GM10266 (cell line): Measurements from ENCODE around the gene DNAJA4.

Experiments used
- DNase-seq: peaks from one replicate; pipeline ENCODE4 v3.0.0; 2012; ENCODE audit errors: extremely low spot score
- CTCF ChIP-seq: IDR thresholded peaks from 2 replicates; pipeline ENCODE4 v1.5.1; 2012; ENCODE audit warnings: mild to moderate bottlenecking, low read depth; ENCODE audit not compliant: control insufficient read depth, insufficient read depth; ENCODE audit errors: missing control alignments

Gene DNAJA4

DNA sequence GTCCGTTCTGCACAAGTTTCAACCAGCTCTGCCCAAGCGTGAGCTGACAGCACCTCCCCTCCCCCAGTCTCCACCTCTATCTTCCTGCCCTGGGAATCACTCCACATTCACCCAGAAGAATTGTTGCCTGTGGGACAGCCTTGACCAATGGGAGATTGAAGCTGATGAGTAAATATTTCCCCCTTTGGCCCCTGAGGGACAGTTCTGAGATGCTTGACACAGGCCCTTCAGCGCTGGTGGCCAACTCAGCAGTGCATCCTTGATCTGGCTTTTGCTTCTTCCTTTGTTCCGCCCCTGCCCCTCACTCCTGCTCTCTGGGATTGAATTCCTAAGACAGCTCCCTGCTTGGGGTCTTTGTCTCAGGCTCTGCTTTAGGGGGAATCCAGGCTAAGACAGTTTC lies 48.2 kb downstream of the DNAJA4 start:
- no peak for TF ChIP-seq CTCF
- DNase-seq: no peak

- no peak for TF ChIP-seq CTCF
- no peak for DNase-seq
These were observed 48.6 kb downstream of the DNAJA4 start for GRCh38 chr15:78312957-78313356.

DNA sequence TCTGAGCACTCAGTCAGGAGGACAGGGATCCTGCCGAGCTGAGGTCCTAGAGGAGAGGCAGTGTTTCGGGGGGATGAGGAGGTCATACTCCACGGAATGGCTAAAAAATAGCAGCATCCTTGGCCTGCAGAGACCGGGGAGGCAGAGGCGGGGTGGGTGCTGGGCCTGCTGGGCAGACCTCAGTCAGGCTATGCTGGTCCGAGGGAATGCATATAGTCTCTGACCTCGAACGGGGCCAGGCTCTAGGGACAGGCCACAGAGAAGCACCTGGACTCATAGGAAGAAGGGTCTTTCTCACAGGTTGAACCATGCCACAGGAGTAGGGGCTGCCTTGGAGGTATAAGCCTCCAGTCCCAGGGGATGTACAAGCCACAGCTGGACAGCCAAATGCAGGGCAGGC lies 49.0 kb downstream of the DNAJA4 start:
- DNase-seq: no peak
- no peak for TF ChIP-seq CTCF

DNA sequence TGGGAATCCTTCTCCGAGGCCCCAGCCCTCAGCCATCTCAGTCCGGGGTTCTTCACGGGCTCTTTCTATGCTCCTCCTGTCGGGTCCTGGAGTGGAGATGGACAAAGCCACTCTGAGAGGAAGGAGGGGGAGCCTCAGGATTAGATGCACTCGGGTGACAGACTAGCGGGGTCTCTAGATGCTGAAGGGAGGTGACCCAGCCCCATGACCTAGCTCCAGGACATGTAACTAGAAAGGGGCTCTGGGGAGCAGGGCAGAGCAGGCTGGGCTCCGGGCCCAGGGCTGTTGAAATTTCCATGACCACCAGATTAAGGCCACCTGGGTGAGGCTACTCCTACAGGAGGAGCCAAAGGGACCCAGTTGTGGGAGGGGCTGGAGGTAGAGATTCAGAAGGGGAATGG lies 49.8 kb downstream of the DNAJA4 start:
- no peak for DNase-seq
- no peak for TF ChIP-seq CTCF

DNA sequence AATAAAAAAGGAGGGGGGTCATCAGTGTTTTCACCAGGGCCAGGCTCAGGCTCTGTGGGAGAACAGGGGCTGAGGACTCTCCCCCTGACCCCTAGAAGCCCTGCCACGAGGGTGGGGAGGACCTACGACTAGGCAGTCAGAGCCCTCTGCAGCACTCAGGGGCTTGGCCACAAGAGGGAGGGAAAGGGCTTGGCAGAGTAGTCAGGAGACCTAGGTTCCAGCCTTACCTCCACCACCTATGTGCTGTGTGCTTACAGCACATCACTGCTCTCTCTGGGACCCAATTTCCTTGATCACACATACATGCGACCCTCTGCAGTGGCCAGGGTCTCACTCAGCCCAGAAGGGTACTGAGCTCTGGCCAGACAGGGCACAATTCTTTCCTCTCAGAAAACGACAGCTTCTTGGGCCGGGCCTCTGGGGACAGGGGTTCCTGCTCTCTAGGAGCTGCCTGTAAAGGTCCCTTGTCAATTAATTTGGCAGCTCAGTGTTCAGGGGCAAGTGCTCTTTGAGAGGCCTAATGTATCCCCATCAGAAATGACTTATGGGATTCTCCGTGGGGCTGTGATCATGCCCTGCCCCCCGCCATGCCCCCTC lies 51.4 kb downstream of the DNAJA4 start:
- peak; percentile 44 for TF ChIP-seq CTCF
- no peak for DNase-seq

DNA sequence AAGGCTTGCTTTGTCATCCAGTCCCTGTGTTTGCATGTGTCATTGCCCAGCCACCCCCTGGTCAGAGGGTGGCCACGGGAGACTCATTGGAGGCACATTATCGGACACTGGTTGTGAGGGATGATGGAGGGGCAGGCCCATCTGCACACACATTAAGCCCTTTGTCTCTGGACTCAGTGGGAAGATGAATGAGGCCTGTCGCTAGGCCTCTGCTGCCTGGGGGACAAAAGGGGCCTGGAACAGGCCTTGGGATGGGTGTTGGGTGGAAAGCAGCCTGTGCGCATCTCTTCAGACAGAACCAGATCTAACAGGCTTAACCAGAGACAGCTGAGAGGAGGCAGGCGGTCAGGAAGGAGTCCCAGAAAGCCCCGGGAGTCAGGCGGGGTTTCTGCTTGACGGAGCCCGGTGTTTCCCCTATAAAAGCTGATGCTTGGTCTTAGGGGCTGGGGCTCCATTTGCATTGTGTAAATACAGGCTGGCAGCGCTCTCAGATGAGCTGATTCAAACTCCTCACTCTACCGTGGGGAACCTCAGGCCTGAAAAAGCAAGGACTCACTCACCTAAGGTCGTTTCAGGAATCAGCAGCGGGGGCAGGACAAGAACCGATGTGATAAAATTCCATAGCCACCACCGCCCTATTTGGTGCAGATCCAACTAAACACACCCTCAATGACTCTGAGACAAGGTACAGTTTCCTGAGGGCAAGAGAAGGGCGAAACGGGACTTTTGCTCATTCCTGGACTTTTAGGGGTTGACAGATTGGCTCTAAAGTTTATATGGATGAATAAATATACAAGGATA lies 52.1 kb downstream of the DNAJA4 start:
- no peak for TF ChIP-seq CTCF
- DNase-seq: peak; percentile 49

- DNase-seq: no peak
- no peak for TF ChIP-seq CTCF
These were observed 52.9 kb downstream of the DNAJA4 start for GRCh38 chr15:78317145-78317836.
